Right lobe of liver (tissue), 6 donors: Measurements from ENCODE around the gene SORL1-AS1.

Experiments
- ATAC-seq, 4 donors: fragments of 200-7000 bp; cut with Tn5 transposase; one replicate each; pipeline ENCODE4 v1.9.1; 2020; ENCODE audit warnings: mild to moderate bottlenecking in 4 of 4, moderate library complexity in 4 of 4
- DNase-seq, 3 donors: peaks; one replicate each; pipeline ENCODE4 v3.0.0-alpha.2; 2020
- H3K27ac ChIP-seq, 3 donors: fragments of 200-600 bp; one replicate each; pipeline ENCODE4 v1.8.0; 2022
- H3K27me3 ChIP-seq, 2 donors: fragments of 200-600 bp; one replicate each; pipeline ENCODE4 v1.8.0; 2022
- H3K36me3 ChIP-seq, 4 donors: fragments of 200-600 bp; sonication (generic) in 1 of 4; one replicate each; pipeline versions ENCODE4 v1.5.1 to v1.8.0; 2017 to 2022; ENCODE audit warnings: control low read depth in 1 of 4
- H3K4me1 ChIP-seq, 4 donors: fragments of 200-600 bp; sonication (generic) in 1 of 4; one replicate each; pipeline versions ENCODE4 v1.5.1 to v1.8.0; 2017 to 2022; ENCODE audit warnings: control low read depth in 1 of 4
- H3K4me3 ChIP-seq, 3 donors: fragments of 200-600 bp; one replicate each; pipeline ENCODE4 v1.8.0; 2022
- H3K9me3 ChIP-seq, 4 donors: fragments of 200-600 bp; sonication (generic) in 1 of 4; one replicate each; pipeline versions ENCODE4 v1.5.1 to v1.8.0; 2017 to 2022; ENCODE audit warnings: control low read depth in 1 of 4
- POLR2A ChIP-seq: fragments of 450-650 bp; IDR thresholded peaks from one replicate; pipeline ENCODE4 v1.6.1; 2017; ENCODE audit warnings: antibody characterized with exemption, mild to moderate bottlenecking
- WGBS: methylation state at CpG from one replicate; pipeline ENCODE4 v1.1.6; 2018; ENCODE audit warnings: low coverage, low lambda C conversion rate; ENCODE audit not compliant: insufficient coverage; ENCODE audit errors: missing lambda C conversion rate; 5-methylcytosine and 5-hydroxymethylcytosine counted together
- intact Hi-C, 2 donors: fragments of 100-400 bp; cut with DNase I; formaldehyde crosslinking; loops; one replicate each; pipeline versions ENCODE4 v1.11.2 to v1.14.1; 2022
- TF ChIP-seq, protein P1 (sequence below), 4 donors: fragments of 200-600 bp in 3 of 4; fragments of 450-650 bp in 1 of 4; IDR thresholded peaks; one replicate each; pipeline versions ENCODE4 v1.5.1 to v1.8.0; 2016 to 2022; ENCODE audit warnings: antibody characterized with exemption in 4 of 4, mild to moderate bottlenecking in 2 of 4
- donor health status: DM: no; HTN: yes; CAD: no.
- donor health status: DM: no; HTN: no; CAD: no.
- donor health status: DM: no; HTN: no; CAD: no.
- donor health status: DM: no; HTN: yes; CAD: no.
- donor health status: DM: no; HTN: yes; CAD: no.

SORL1-AS1 gene

DNA sequence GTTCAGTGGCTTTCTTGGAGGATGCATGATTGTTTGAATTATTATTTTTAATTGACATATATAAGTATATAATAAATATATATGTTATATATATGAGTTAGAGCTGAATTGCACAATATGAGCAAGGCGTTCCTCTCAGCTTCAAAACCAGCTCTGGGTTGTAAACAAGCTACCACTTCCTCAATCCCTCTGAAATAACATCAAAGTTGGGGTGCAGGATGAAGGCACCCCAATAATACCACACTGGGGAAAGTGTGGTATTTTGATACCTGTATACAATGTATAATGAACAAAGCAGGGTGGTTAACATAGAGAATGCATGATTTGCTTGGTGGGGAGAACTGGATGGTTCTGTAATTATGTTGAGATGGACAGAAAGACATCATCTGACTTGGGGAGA lies 2.4 kb downstream of the SORL1-AS1 start:
- 67% methylated on average over 1 of the region's 1 CpG for WGBS
- Histone ChIP-seq H3K27me3 (no peaks in the 10 kb centered on the region), H3K27ac (peak overlapping the region; percentile 89 to 97 (median 95)), H3K9me3 (no peaks in the 10 kb centered on the region), H3K36me3 (no peaks in the 10 kb centered on the region), H3K4me1 (peaks cover 0 to 57% (median 16%) of the 10 kb centered on the region in 4 donors), H3K4me3 (no peak overlapping the region)
- intact Hi-C loops: loop anchor here in 1 of 2 donors (10.0 kb wide), 1 partner anchor 124 kb away; no protein-coding TSS in a partner anchor
- no peak for TF ChIP-seq POLR2A
- TF ChIP-seq, protein P1, sequence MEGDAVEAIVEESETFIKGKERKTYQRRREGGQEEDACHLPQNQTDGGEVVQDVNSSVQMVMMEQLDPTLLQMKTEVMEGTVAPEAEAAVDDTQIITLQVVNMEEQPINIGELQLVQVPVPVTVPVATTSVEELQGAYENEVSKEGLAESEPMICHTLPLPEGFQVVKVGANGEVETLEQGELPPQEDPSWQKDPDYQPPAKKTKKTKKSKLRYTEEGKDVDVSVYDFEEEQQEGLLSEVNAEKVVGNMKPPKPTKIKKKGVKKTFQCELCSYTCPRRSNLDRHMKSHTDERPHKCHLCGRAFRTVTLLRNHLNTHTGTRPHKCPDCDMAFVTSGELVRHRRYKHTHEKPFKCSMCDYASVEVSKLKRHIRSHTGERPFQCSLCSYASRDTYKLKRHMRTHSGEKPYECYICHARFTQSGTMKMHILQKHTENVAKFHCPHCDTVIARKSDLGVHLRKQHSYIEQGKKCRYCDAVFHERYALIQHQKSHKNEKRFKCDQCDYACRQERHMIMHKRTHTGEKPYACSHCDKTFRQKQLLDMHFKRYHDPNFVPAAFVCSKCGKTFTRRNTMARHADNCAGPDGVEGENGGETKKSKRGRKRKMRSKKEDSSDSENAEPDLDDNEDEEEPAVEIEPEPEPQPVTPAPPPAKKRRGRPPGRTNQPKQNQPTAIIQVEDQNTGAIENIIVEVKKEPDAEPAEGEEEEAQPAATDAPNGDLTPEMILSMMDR (IDR thresholded peaks at IDR 0.05): no peak
- DNase-seq (no peak), ATAC-seq (no peak)

DNA sequence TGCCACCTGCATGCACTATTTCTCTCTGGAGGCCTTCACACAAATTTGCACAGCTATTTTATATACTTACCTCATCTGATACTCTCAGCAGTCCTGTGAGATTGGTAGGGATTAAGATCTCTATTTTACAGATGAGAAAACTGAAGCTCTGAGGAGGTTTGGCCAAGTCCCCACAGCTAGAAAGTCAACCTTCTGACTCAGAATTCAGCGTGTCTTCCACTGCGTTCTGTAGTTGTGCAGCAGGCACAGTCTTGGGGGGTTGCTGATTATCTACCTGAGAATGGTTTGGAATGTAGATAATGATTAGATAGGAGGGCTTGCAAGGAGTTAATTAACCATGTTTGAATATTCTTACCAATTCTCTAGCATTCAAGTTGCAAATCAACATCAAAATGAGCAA lies 3.1 kb downstream of the SORL1-AS1 start:
- H3K36me3 ChIP-seq: no peaks in the 10 kb centered on the region
- peaks cover 0 to 50% (median 9%) of the 10 kb centered on the region in 4 donors for H3K4me1 ChIP-seq
- intact Hi-C loops: loop anchor here in 1 of 2 donors (10.0 kb wide), 2 partner anchors 125 kb away; no protein-coding TSS in a partner anchor
- 90% methylated on average over 2 of the region's 2 CpGs for WGBS
- no peaks in the 10 kb centered on the region for H3K27me3 ChIP-seq
- DNase-seq (no peak), ATAC-seq (no peak)
- H3K9me3 ChIP-seq: no peaks in the 10 kb centered on the region
- no peak for TF ChIP-seq POLR2A
- TF ChIP-seq, protein P1 (IDR thresholded peaks at IDR 0.05): no peak
- H3K27ac ChIP-seq: peak overlapping the region in 2 of 3 donors; percentile 95 to 97
- H3K4me3 ChIP-seq: no peak overlapping the region

DNA sequence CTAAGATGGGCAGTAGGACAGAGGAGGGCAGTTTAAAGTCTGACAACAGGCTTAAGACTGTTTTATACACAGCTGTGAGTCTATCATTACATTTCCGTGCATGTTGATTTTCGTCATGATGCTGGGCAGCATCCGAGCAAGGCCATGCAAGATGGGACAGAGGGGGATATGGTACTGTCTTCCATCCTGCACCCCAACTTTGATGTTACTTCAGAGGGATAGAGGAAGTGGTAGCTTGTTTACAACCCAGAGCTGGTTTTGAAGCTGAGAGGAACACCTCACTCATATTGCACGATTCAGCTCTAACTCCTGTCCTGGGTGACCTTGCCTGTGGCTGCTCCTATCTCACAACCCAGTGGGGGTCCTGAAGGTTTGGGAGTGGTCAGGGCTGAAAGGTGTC lies 3.6 kb downstream of the SORL1-AS1 start:
- DNase-seq: no peak
- intact Hi-C loops: loop anchor here in 1 of 2 donors (10.0 kb wide), 1 partner anchor 124 kb away; no protein-coding TSS in a partner anchor

DNA sequence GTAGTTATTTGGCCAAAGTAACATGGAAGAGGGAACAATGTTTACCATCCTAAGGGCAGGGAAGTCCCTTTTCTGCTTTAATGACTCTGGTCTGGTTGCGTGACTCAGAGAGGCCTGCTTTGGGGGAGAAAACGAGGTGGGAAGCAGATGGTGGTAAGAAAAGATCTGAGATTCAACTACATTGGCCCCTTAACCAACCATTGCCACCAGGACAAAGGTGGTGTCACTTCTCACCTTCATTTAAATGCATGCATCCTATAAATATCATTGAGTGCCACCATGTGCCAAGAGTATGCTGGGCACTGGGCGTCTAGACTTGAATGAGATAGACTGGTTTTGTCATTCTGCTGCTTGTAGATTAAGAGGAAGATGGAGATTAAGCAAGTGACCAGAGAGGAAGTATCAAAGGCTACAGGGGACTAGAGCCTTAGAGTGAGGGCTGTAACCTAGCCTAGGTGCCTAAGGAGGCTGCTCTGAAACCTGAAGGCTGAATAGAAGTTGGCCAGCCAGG lies 4.3 kb downstream of the SORL1-AS1 start:
- intact Hi-C loops: loop anchor here in 1 of 2 donors (10.0 kb wide), 1 partner anchor 124 kb away; no protein-coding TSS in a partner anchor
- TF ChIP-seq, protein P1 (IDR thresholded peaks at IDR 0.05): no peak
- no peak for TF ChIP-seq POLR2A
- DNase-seq (no peak), ATAC-seq (peak in 1 of 4 donors; percentile 34)
- no peaks in the 10 kb centered on the region for H3K36me3 ChIP-seq
- H3K4me3 ChIP-seq: no peak overlapping the region
- H3K27ac ChIP-seq: peak overlapping the region in 1 of 3 donors; percentile 72
- no peaks in the 10 kb centered on the region for H3K27me3 ChIP-seq
- WGBS: 71% methylated on average over 3 of the region's 3 CpGs
- no peaks in the 10 kb centered on the region for H3K9me3 ChIP-seq
- H3K4me1 ChIP-seq: peaks cover 0 to 42% (median 5%) of the 10 kb centered on the region in 4 donors

More for the DNA sequence above, 3.6 kb downstream of the SORL1-AS1 start:
- Histone ChIP-seq H3K36me3 (no peaks in the 10 kb centered on the region), H3K27me3 (no peaks in the 10 kb centered on the region), H3K9me3 (no peaks in the 10 kb centered on the region), H3K27ac (peak overlapping the region in 1 of 3 donors; percentile 72), H3K4me3 (no peak overlapping the region), H3K4me1 (peaks cover 0 to 45% (median 7%) of the 10 kb centered on the region in 4 donors)
- 83% methylated on average over 4 of the region's 4 CpGs for WGBS
- TF ChIP-seq, protein P1 (IDR thresholded peaks at IDR 0.05): no peak
- TF ChIP-seq POLR2A: no peak
- no peak for ATAC-seq
